Epithelial cell of esophagus (primary cell): ENCODE measurements around the gene RCOR1.

Experiments used
- DNase-seq: peaks from one replicate; pipeline ENCODE4 v3.0.0; 2010; ENCODE audit warnings: low read depth
- H3K4me3 ChIP-seq: 2 replicates; pipeline ENCODE4 v1.5.1; 2011; ENCODE audit warnings: mild to moderate bottlenecking, low read length, control low read depth
- TF ChIP-seq, protein P1 (sequence below): IDR thresholded peaks from 2 replicates; pipeline ENCODE4 v1.5.1; 2011; ENCODE audit warnings: low read depth, mild to moderate bottlenecking, low read length, control low read depth, inconsistent platforms; ENCODE audit not compliant: insufficient read depth; ENCODE audit errors: missing control alignments

RCOR1 gene

DNA sequence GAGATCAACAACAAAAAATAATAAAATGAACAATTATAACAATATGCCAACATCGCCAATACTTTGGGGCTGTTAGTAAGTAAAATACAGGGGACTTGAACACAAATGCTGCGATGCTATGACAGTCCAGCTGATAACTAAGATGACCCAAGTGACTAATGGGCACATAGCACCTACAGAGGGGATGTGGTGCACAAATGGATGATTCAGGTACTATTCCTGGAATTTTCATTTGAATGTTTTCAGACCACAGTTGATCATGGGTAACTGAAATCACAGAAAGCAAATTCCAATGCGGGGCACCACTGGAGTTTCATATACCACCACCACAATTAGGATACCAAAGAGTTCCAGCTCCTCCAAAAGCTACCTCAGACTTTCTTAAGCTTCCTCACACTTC lies 82.9 kb downstream of the RCOR1 start:
- TF ChIP-seq, protein P1, sequence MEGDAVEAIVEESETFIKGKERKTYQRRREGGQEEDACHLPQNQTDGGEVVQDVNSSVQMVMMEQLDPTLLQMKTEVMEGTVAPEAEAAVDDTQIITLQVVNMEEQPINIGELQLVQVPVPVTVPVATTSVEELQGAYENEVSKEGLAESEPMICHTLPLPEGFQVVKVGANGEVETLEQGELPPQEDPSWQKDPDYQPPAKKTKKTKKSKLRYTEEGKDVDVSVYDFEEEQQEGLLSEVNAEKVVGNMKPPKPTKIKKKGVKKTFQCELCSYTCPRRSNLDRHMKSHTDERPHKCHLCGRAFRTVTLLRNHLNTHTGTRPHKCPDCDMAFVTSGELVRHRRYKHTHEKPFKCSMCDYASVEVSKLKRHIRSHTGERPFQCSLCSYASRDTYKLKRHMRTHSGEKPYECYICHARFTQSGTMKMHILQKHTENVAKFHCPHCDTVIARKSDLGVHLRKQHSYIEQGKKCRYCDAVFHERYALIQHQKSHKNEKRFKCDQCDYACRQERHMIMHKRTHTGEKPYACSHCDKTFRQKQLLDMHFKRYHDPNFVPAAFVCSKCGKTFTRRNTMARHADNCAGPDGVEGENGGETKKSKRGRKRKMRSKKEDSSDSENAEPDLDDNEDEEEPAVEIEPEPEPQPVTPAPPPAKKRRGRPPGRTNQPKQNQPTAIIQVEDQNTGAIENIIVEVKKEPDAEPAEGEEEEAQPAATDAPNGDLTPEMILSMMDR = no peak
- peak; percentile 26 for DNase-seq
- H3K4me3 ChIP-seq = no peak overlapping the region

DNA sequence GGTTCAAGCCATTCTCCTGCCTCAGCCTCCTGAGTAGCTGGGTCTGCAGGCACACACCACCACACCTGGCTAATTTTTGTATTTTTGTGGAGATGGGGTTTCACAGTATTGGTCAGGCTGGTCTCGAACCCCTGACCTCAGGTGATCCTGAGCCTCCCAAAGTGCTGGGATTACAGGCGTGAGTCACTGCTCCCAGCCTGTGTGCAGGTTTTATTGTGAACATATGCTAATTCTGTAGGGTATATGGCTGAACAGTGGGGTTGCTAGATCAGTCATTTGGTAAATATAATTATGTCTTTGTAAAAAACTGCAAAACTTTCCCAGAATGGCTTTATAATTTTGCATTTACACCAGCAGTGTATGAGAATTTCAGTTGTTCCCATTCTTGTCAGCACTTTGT lies 85.9 kb downstream of the RCOR1 start:
- no peak overlapping the region for H3K4me3 ChIP-seq
- TF ChIP-seq, protein P1 = no peak
- no peak for DNase-seq

DNA sequence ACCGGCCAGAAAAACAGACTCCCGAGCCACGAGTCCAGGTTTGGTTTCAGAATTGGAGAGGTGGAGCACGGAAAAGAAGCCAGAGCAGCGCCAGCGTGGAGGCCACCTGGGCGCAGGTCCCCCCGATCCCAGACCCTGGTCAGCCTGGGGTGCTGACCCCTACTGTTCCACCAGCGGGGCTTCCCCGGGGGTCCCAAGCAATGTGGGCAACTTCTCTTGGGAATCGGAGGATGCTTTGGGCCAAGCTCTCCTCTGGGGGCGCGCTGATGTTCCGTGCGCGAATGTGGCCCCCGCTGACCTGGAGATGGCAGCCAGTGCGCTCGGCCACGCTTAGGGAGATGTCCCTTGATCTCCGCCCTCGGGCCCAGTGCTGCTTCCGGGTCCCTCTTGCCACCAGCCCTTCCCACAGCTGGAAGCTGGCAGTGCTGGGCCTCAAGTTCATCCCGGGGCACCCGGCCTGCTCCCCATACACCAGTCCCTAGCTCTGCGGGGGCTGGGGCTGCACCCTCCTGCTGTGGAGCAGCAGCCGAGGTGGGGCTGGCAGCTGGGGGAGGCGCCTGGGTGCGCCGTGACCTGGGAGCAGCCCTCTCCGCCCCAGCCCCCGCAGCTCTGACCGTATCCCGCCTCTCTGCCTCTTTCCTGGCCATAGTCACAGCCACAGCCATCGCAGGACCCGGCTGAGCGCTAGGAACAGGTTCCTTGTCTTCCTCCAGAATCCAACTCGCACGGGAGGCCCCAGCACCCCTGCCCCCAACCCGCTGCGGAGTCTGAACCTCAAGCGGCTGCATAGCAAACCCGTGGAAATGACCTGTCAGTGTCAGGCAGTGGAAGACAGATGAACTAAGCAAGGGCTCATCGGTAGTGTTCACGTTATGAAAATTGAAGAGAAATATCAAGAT lies 91.2 kb downstream of the RCOR1 start:
- no peak overlapping the region for H3K4me3 ChIP-seq
- TF ChIP-seq, protein P1 = no peak
- DNase-seq = no peak

DNA sequence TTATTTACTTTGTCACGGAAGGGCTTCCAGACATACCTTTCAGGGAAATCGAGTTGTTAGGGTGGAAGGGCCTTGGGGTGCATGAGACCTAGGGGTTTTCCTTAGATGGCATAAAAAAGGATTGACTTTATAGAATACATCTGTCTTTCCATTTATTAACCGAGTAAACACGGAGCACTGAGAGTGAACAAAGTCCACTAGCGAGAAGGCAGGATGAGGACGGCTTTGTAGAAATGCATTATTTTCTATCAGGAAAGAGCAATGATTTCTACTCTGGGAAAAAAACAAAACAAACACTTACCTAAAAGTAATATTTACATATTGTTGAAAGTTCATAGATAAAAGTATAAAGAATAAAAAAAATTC lies 91.8 kb downstream of the RCOR1 start:
- no peak overlapping the region for H3K4me3 ChIP-seq

DNA sequence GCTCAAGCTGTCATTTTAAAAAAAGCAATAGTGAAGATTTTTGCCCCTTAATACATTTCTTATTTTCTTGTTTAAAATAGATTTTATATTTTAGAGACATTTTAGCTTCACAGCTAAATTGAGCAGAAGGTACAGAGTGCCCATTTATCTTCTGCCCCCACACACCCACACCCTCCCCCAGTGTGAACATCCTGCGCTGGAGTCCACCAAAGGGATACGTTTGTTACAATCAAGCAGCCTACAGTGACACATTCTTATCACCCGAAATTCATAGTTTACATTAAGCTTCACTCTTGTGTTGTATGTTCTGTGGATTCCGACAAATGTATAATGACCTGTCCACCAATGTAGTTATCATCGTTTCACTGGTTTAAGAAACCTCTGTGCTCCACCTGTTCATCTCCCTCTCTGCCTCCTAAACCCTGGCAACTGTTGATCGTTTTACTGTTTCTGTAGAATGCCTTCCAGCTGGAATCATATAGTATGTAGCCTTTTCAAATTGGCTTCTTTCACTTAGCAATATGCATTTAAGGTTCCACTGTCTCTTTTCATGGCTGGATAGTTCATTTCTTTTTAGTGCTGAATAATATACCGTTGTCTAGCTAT lies 93.8 kb downstream of the RCOR1 start:
- H3K4me3 ChIP-seq = no peak overlapping the region
- TF ChIP-seq, protein P1 = no peak
- no peak for DNase-seq

More for the DNA sequence above, 91.8 kb downstream of the RCOR1 start:
- TF ChIP-seq, protein P1 = no peak
- DNase-seq = no peak

DNA sequence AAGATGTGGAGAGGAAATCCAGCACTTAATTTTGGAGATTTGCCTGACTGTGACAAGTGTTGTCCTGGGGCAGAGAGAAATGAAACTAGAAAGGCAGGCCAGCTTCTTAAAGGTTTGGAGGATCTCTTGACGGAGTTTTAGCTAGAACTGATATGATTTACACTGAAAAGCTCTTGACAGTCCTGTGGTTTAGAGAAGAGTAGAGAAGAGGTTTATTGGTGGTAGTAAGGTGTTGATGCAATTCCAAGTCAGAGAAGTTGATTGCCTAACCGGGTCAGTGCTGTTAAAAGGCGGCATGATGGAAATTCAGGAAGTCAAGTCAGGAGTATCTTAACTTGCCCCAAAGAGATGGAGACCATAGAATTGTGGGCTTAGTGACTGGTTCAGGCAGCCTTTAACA lies 95.8 kb downstream of the RCOR1 start:
- H3K4me3 ChIP-seq = no peak overlapping the region
- TF ChIP-seq, protein P1 = no peak
- DNase-seq = no peak
